HEK293 (cell line): ENCODE results near the gene PTBP2.
A peak's percentile ranks its signal among the peaks of the same experiment; 100 is the strongest.

Experiments
- CTCF ChIA-PET: fragments of 350-600 bp; formaldehyde crosslinking; extraction: SDS; loops from one replicate; lab custom pipeline; 2021; ENCODE audit warnings: antibody characterized with exemption; lab: Yijun Ruan, JAX
- POLR2A ChIA-PET: fragments of 300-600 bp; formaldehyde crosslinking; extraction: SDS; loops from one replicate; lab custom pipeline; 2020; ENCODE audit warnings: antibody characterized with exemption, inconsistent platforms; lab: Yijun Ruan, JAX
- H3K27ac ChIP-seq: fragments of 200-500 bp; sonication (Bioruptor generic); 2 replicates; pipeline ENCODE4 v1.5.1; 2014; ENCODE audit warnings: low read depth, low read length, control low read depth, inconsistent platforms; ENCODE audit errors: extremely low read depth
- H3K36me3 ChIP-seq, 2 experiments: fragments of 200-500 bp in 1 of 2; sonication (Bioruptor generic) in 1 of 2; 1 replicate in 1 of 2; 2 replicates in 1 of 2; pipeline ENCODE4 v1.5.1; 2014 to 2017; ENCODE audit warnings: inconsistent platforms in 2 of 2, low read length in 2 of 2; ENCODE audit not compliant: control insufficient read depth in 2 of 2, insufficient read depth in 1 of 2
- H3K4me1 ChIP-seq: fragments of 200-500 bp; sonication (Bioruptor generic); 2 replicates; pipeline ENCODE4 v1.5.1; 2014; ENCODE audit warnings: mild to moderate bottlenecking, low read length, inconsistent platforms; ENCODE audit not compliant: control insufficient read depth, insufficient read depth
- H3K4me3 ChIP-seq: 2 replicates; pipeline ENCODE4 v1.5.1; 2011; ENCODE audit warnings: low read depth, mild to moderate bottlenecking, control low read depth, low read length, moderate library complexity
- H3K9me3 ChIP-seq: fragments of 200-500 bp; sonication (Bioruptor generic); 2 replicates; pipeline ENCODE4 v1.5.1; 2014; ENCODE audit warnings: low read depth, low read length, inconsistent platforms; ENCODE audit not compliant: control insufficient read depth, insufficient read depth
- OVOL3 ChIP-seq: fragments of 450-650 bp; formaldehyde crosslinking; IDR thresholded peaks from 2 replicates; pipeline ENCODE4 v1.5.1; 2016; ENCODE audit warnings: missing biosample characterization, missing genetic modification characterization
- SETDB1 ChIP-seq: IDR thresholded peaks from one replicate; pipeline ENCODE4 v1.6.1; 2017; ENCODE audit warnings: mild to moderate bottlenecking, low read length, moderate library complexity, mixed read lengths; ENCODE audit not compliant: insufficient read length
- TSHZ1 ChIP-seq: fragments of 450-650 bp; formaldehyde crosslinking; IDR thresholded peaks from 2 replicates; pipeline ENCODE4 v1.5.1; 2016; ENCODE audit warnings: missing biosample characterization, missing genetic modification characterization, borderline replicate concordance
- ZBTB20 ChIP-seq: fragments of 450-650 bp; formaldehyde crosslinking; IDR thresholded peaks from 2 replicates; pipeline ENCODE4 v1.5.1; 2016; ENCODE audit warnings: missing biosample characterization, missing genetic modification characterization
- ZNF133 ChIP-seq: fragments of 450-650 bp; formaldehyde crosslinking; IDR thresholded peaks from 2 replicates; pipeline ENCODE4 v1.5.1; 2016; ENCODE audit warnings: missing biosample characterization, missing genetic modification characterization
- ZNF211 ChIP-seq: fragments of 450-650 bp; formaldehyde crosslinking; IDR thresholded peaks from 2 replicates; pipeline ENCODE4 v1.5.1; 2016; ENCODE audit warnings: low read depth, missing biosample characterization, missing genetic modification characterization
- ZNF311 ChIP-seq: fragments of 450-650 bp; formaldehyde crosslinking; IDR thresholded peaks from 2 replicates; pipeline ENCODE4 v1.5.1; 2017; ENCODE audit warnings: missing biosample characterization, missing genetic modification characterization, borderline replicate concordance
- ZNF423 ChIP-seq: fragments of 450-650 bp; formaldehyde crosslinking; IDR thresholded peaks from 2 replicates; pipeline ENCODE4 v1.5.1; 2016; ENCODE audit warnings: missing biosample characterization, missing genetic modification characterization
- ZNF555 ChIP-seq: fragments of 450-650 bp; formaldehyde crosslinking; conservative IDR thresholded peaks from 2 replicates; pipeline ENCODE4 v1.5.1; 2017; ENCODE audit warnings: missing biosample characterization, mild to moderate bottlenecking, missing genetic modification characterization, inconsistent platforms
- ZNF558 ChIP-seq: fragments of 450-650 bp; formaldehyde crosslinking; IDR thresholded peaks from 2 replicates; pipeline ENCODE4 v1.5.1; 2016; ENCODE audit warnings: missing biosample characterization, missing genetic modification characterization
- ZNF629 ChIP-seq: fragments of 450-650 bp; formaldehyde crosslinking; IDR thresholded peaks from 2 replicates; pipeline ENCODE4 v1.5.1; 2017; ENCODE audit warnings: missing biosample characterization, missing genetic modification characterization
- ZNF776 ChIP-seq: fragments of 450-650 bp; formaldehyde crosslinking; IDR thresholded peaks from 2 replicates; pipeline ENCODE4 v1.5.0; 2017; ENCODE audit warnings: missing biosample characterization, missing genetic modification characterization, borderline replicate concordance
- ZNF837 ChIP-seq: fragments of 450-650 bp; formaldehyde crosslinking; IDR thresholded peaks from 2 replicates; pipeline ENCODE4 v1.5.1; 2016; ENCODE audit warnings: missing biosample characterization, missing genetic modification characterization
- ZSCAN16 ChIP-seq: fragments of 450-650 bp; formaldehyde crosslinking; IDR thresholded peaks from 2 replicates; pipeline ENCODE4 v1.5.1; 2016; ENCODE audit warnings: missing biosample characterization, missing genetic modification characterization
- ZSCAN23 ChIP-seq: fragments of 450-650 bp; formaldehyde crosslinking; IDR thresholded peaks from 2 replicates; pipeline ENCODE4 v1.5.1; 2016; ENCODE audit warnings: missing biosample characterization, missing genetic modification characterization
- TF ChIP-seq, protein P1 (sequence below): fragments of 450-650 bp; formaldehyde crosslinking; IDR thresholded peaks from 2 replicates; pipeline ENCODE4 v1.5.1; 2016; ENCODE audit warnings: missing biosample characterization, missing genetic modification characterization
- TF ChIP-seq, protein P2 (sequence below): fragments of 450-650 bp; formaldehyde crosslinking; IDR thresholded peaks from 2 replicates; pipeline ENCODE4 v1.5.1; 2016; ENCODE audit warnings: missing biosample characterization, missing genetic modification characterization, low read depth
- TF ChIP-seq, protein P3 (sequence below): fragments of 450-650 bp; formaldehyde crosslinking; IDR thresholded peaks from 2 replicates; pipeline ENCODE4 v1.5.1; 2016; ENCODE audit warnings: missing biosample characterization, missing genetic modification characterization
- TF ChIP-seq, protein P4 (sequence below): fragments of 450-650 bp; formaldehyde crosslinking; conservative IDR thresholded peaks from 2 replicates; pipeline ENCODE4 v1.5.1; 2016; ENCODE audit warnings: low read depth, missing biosample characterization, missing genetic modification characterization

The PTBP2 gene

GRCh38 chr1:96845464-96845863 is 123.9 kb downstream of the PTBP2 start (continued):
- TF ChIP-seq, protein P1, sequence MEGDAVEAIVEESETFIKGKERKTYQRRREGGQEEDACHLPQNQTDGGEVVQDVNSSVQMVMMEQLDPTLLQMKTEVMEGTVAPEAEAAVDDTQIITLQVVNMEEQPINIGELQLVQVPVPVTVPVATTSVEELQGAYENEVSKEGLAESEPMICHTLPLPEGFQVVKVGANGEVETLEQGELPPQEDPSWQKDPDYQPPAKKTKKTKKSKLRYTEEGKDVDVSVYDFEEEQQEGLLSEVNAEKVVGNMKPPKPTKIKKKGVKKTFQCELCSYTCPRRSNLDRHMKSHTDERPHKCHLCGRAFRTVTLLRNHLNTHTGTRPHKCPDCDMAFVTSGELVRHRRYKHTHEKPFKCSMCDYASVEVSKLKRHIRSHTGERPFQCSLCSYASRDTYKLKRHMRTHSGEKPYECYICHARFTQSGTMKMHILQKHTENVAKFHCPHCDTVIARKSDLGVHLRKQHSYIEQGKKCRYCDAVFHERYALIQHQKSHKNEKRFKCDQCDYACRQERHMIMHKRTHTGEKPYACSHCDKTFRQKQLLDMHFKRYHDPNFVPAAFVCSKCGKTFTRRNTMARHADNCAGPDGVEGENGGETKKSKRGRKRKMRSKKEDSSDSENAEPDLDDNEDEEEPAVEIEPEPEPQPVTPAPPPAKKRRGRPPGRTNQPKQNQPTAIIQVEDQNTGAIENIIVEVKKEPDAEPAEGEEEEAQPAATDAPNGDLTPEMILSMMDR (tag by site-specific recombination), result peak; percentile 58; the same call in 1 of the 2 replicates
- TF ChIP-seq ZSCAN23 (tag by site-specific recombination), result no peak

DNA sequence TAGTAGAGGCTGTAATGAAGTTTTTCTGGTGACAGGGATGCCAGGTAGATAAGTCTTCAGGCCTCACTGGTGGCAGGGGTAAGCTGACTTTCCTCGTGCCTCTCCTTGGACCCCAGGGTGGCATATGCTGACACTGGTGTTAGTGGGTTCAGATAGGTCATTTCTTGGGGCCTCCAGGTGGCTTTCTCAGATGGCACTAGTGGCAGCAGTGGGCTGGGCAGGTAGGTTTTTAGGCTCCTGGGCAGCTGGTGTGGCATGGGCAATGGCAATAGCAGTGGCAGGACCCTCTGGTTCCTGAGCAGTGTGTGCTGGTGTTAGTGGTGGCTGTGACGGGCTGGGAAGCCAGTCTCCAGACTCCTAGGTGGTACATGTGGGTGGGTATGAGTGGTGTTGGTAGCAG is 140.3 kb downstream of the PTBP2 start:
- ChIA-PET POLR2A (no interaction called here), CTCF (interaction anchor here (1.6 kb wide), 1 partner anchor 12 kb away, joined by 5 read pairs; no protein-coding TSS in a partner anchor)
- Histone ChIP-seq H3K9me3 (no peaks in the 10 kb centered on the region), H3K36me3 (no peaks in the 10 kb centered on the region), H3K4me3 (no peak overlapping the region), H3K4me1 (no peaks in the 10 kb centered on the region), H3K27ac (no peak overlapping the region)
- TF ChIP-seq ZNF211 (tag by site-specific recombination), result no peak
- TF ChIP-seq ZNF558 (tag by site-specific recombination), result no peak

DNA sequence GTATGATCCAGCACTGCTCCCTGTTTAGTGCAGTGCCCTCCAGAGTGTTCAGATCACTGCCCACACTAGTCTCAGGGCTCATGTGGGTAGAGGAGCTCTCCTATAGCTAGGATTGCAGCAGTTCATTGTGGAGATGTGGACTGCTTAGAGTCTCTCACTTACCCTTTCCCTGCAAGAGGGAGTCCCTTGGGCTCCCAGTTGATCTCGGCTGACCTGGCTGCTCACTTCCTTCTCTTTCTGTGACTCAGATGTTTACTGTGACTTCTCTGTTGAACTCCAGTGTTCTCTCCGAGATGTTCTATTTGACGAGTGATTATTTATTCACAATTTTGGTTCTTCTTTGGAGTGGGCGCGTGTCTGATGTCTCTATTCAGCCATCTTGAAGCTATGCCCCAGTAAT is 141.9 kb downstream of the PTBP2 start:
- POLR2A ChIA-PET, result no interaction called here
- CTCF ChIA-PET, result interaction anchor here (1.6 kb wide), 1 partner anchor 14 kb away, joined by 5 read pairs; no protein-coding TSS in a partner anchor
- Histone ChIP-seq H3K27ac (no peak overlapping the region), H3K9me3 (no peaks in the 10 kb centered on the region), H3K4me3 (no peak overlapping the region), H3K36me3 (no peaks in the 10 kb centered on the region), H3K4me1 (no peaks in the 10 kb centered on the region)
- TF ChIP-seq ZNF555 (tag by site-specific recombination), result no peak
- TF ChIP-seq, protein P2, sequence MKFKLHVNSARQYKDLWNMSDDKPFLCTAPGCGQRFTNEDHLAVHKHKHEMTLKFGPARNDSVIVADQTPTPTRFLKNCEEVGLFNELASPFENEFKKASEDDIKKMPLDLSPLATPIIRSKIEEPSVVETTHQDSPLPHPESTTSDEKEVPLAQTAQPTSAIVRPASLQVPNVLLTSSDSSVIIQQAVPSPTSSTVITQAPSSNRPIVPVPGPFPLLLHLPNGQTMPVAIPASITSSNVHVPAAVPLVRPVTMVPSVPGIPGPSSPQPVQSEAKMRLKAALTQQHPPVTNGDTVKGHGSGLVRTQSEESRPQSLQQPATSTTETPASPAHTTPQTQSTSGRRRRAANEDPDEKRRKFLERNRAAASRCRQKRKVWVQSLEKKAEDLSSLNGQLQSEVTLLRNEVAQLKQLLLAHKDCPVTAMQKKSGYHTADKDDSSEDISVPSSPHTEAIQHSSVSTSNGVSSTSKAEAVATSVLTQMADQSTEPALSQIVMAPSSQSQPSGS (tag by site-specific recombination), result no peak
- TF ChIP-seq ZNF133 (tag by site-specific recombination), result no peak
- no peak for TF ChIP-seq ZSCAN16 (tag by site-specific recombination)
- TF ChIP-seq, protein P3, sequence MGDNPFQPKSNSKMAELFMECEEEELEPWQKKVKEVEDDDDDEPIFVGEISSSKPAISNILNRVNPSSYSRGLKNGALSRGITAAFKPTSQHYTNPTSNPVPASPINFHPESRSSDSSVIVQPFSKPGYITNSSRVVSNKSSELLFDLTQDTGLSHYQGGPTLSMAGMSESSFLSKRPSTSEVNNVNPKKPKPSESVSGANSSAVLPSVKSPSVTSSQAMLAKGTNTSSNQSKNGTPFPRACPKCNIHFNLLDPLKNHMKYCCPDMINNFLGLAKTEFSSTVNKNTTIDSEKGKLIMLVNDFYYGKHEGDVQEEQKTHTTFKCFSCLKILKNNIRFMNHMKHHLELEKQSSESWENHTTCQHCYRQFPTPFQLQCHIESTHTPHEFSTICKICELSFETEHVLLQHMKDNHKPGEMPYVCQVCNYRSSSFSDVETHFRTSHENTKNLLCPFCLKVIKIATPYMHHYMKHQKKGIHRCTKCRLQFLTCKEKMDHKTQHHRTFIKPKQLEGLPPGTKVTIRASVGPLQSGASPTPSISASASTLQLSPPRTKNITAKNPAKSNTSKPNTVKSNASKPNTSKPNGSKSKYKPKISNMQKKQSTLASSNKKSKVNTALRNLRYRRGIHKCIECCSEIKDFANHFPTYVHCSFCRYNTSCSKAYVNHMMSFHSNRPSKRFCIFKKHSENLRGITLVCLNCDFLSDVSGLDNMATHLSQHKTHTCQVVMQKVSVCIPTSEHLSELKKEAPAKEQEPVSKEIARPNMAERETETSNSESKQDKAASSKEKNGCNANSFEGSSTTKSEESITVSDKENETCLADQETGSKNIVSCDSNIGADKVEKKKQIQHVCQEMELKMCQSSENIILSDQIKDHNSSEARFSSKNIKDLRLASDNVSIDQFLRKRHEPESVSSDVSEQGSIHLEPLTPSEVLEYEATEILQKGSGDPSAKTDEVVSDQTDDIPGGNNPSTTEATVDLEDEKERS (tag by site-specific recombination), result no peak
- TF ChIP-seq ZNF423 (tag by site-specific recombination), result no peak
- no peak for TF ChIP-seq ZNF837 (tag by site-specific recombination)
- TF ChIP-seq ZNF311 (tag by site-specific recombination), result no peak
- TF ChIP-seq ZNF629 (tag by site-specific recombination), result no peak
- no peak for TF ChIP-seq ZBTB20 (tag by site-specific recombination)
- no peak for TF ChIP-seq SETDB1
- no peak for TF ChIP-seq TSHZ1 (tag by site-specific recombination)
- TF ChIP-seq OVOL3, result no peak
- TF ChIP-seq, protein P4, sequence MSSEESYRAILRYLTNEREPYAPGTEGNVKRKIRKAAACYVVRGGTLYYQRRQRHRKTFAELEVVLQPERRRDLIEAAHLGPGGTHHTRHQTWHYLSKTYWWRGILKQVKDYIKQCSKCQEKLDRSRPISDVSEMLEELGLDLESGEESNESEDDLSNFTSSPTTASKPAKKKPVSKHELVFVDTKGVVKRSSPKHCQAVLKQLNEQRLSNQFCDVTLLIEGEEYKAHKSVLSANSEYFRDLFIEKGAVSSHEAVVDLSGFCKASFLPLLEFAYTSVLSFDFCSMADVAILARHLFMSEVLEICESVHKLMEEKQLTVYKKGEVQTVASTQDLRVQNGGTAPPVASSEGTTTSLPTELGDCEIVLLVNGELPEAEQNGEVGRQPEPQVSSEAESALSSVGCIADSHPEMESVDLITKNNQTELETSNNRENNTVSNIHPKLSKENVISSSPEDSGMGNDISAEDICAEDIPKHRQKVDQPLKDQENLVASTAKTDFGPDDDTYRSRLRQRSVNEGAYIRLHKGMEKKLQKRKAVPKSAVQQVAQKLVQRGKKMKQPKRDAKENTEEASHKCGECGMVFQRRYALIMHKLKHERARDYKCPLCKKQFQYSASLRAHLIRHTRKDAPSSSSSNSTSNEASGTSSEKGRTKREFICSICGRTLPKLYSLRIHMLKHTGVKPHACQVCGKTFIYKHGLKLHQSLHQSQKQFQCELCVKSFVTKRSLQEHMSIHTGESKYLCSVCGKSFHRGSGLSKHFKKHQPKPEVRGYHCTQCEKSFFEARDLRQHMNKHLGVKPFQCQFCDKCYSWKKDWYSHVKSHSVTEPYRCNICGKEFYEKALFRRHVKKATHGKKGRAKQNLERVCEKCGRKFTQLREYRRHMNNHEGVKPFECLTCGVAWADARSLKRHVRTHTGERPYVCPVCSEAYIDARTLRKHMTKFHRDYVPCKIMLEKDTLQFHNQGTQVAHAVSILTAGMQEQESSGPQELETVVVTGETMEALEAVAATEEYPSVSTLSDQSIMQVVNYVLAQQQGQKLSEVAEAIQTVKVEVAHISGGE (tag by site-specific recombination), result no peak
- TF ChIP-seq ZNF776 (tag by site-specific recombination), result no peak
